Measurements from ENCODE around the gene FAM221B.

GRCh38 chr9:35808433-35808832, 20.1 kb downstream of the FAM221B start:
- TF ChIP-seq EP300 (IDR thresholded peaks at IDR 0.05) (no peak), POLR2AphosphoS5 (IDR thresholded peaks at IDR 0.05) (no peak)
